Measurements from ENCODE around the gene TNIK. TPM values are rescaled to one million over a fixed set of nuclear protein-coding genes. Genes with fewer than 3 reads are reported as not detected.

TNIK gene
- total RNA-seq, 2 donors from 2014 or later = 5.6 to 47.1 TPM

DNA sequence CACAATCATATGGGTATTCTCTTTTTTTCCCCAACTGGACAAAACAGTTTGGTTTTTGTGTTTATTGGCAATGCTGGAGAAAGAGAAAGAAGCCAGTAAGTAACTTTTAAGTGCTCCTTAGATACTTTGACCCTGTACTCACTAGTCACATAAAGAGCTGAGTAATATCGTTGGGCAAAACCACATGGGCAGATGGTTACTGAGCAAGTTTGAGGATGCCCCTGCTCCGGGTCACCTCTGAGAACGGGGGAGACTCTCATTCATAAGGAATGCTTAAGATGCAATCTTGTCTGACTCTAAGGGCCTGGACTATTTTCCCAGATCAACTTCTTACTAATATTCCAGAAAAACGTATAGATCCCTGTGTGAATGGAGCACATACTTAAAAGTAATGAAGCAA is 327.3 kb downstream of the TNIK start:
- 93% methylated on average over 4 of the region's 4 CpGs for WGBS
- TF ChIP-seq POLR2A (IDR thresholded peaks at IDR 0.05) (no peak), POLR2AphosphoS5 (IDR thresholded peaks at IDR 0.05) (no peak)
- TF ChIP-seq, protein P1, sequence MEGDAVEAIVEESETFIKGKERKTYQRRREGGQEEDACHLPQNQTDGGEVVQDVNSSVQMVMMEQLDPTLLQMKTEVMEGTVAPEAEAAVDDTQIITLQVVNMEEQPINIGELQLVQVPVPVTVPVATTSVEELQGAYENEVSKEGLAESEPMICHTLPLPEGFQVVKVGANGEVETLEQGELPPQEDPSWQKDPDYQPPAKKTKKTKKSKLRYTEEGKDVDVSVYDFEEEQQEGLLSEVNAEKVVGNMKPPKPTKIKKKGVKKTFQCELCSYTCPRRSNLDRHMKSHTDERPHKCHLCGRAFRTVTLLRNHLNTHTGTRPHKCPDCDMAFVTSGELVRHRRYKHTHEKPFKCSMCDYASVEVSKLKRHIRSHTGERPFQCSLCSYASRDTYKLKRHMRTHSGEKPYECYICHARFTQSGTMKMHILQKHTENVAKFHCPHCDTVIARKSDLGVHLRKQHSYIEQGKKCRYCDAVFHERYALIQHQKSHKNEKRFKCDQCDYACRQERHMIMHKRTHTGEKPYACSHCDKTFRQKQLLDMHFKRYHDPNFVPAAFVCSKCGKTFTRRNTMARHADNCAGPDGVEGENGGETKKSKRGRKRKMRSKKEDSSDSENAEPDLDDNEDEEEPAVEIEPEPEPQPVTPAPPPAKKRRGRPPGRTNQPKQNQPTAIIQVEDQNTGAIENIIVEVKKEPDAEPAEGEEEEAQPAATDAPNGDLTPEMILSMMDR (IDR thresholded peaks at IDR 0.05) = no peak
- no peak for DNase-seq (ENCODE audit: low spot score)
- intact Hi-C loops (cut with DNase I) = no loop called here
- no peaks in the 10 kb centered on the region for H3K9me3 ChIP-seq
- no peaks in the 10 kb centered on the region for H3K36me3 ChIP-seq
- no peaks in the 10 kb centered on the region for H3K27me3 ChIP-seq (replicated peaks; ENCODE audit: insufficient read depth)
- H3K4me3 ChIP-seq = no peak overlapping the region
- no peaks in the 10 kb centered on the region for H3K4me1 ChIP-seq (replicated peaks)
- H3K27ac ChIP-seq = no peak overlapping the region

DNA sequence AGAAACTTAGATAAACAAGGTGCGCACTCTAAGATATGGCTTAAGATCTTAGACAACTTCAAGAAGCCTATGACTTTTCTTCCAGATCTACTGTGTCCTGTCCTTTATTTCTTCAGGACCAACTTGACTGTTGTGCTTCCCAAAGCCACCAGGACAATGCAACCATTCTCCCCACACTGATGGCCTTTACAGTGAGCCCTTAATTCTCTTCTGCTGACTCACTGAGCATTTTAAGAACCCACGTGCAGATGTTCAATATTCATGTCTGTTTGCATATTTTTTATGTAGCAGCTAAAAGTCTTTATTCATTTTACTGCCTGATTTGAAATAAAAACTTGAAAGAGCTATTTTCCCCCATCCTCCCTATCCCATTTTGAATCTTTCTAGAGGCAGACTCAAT is 330.4 kb downstream of the TNIK start:
- H3K9me3 ChIP-seq = no peaks in the 10 kb centered on the region
- H3K27ac ChIP-seq = no peak overlapping the region
- WGBS = 66% methylated on average over 2 of the region's 2 CpGs
- DNase-seq (ENCODE audit: low spot score) = no peak
- H3K36me3 ChIP-seq = no peaks in the 10 kb centered on the region
- no peak overlapping the region for H3K4me3 ChIP-seq
- no peaks in the 10 kb centered on the region for H3K27me3 ChIP-seq (replicated peaks; ENCODE audit: insufficient read depth)
- no peaks in the 10 kb centered on the region for H3K4me1 ChIP-seq (replicated peaks)
- intact Hi-C loops (cut with DNase I) = no loop called here
- no peak for TF ChIP-seq POLR2AphosphoS5 (IDR thresholded peaks at IDR 0.05)

DNA sequence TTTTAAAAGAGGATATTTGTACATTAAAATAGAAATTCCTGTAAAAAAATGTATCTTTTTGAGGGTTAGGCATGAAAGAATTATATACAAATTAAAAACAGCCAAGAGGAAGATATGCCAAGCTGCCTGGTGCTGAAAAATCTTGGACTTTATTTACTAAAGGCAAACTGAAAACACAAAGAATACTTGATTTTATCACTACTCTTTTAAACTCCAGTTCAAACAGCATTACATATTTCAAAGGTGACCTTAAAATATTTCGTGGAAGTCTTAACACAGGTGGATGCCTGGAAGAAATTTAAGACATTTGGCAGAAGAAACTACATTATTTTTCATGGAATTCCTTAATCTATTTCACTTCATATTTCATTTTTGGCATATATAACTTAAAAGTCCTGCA is 332.6 kb downstream of the TNIK start:
- no peaks in the 10 kb centered on the region for H3K36me3 ChIP-seq
- no peaks in the 10 kb centered on the region for H3K9me3 ChIP-seq
- TF ChIP-seq, protein P1 (IDR thresholded peaks at IDR 0.05) = no peak
- TF ChIP-seq POLR2A (IDR thresholded peaks at IDR 0.05) (no peak), POLR2AphosphoS5 (IDR thresholded peaks at IDR 0.05) (no peak)
- no peaks in the 10 kb centered on the region for H3K27me3 ChIP-seq (replicated peaks; ENCODE audit: insufficient read depth)
- 47% methylated on average over 1 of the region's 1 CpG for WGBS
- no peak overlapping the region for H3K27ac ChIP-seq
- no peak overlapping the region for H3K4me3 ChIP-seq
- intact Hi-C loops (cut with DNase I) = no loop called here
- no peaks in the 10 kb centered on the region for H3K4me1 ChIP-seq (replicated peaks)
- DNase-seq (ENCODE audit: low spot score) = no peak

DNA sequence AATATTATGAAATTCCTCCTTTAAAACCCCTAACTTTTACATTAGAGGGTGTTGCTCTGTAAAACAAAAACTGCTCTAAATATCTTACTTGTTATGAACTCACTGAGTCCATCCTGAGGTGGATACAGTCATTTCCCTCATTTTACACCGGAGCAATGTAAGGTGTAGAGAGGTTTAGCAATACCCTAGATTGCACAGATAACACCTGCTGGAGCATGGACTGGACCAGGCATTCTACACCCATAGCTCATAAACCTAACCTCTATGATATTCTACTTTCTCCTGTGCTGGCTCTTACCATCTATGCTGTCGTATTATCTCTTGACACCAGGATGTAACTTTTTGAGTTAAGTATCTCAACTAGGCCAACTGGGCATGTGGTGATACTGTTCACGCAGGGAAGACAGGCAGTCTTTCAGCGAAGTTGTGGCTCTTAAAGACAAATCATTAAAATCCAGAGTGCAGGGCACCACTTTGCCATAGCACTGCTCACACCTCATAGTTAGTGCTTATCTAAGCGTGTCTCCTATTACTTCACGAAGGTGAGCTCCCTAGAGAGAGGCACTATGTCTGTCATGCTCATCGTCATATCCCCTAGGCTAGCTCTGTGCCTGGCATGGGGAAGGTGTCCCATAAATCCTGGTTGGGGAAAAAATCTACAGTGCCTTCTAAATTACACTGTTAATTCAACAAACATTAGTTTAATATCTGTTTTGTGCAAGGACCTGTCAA is 333.6 kb downstream of the TNIK start:
- intact Hi-C loops (cut with DNase I) = no loop called here
- 79% methylated on average over 7 of the region's 7 CpGs for WGBS
- H3K27me3 ChIP-seq (replicated peaks; ENCODE audit: insufficient read depth) = no peaks in the 10 kb centered on the region
- no peaks in the 10 kb centered on the region for H3K36me3 ChIP-seq
- H3K9me3 ChIP-seq = no peaks in the 10 kb centered on the region
- DNase-seq (ENCODE audit: low spot score) = no peak
- TF ChIP-seq, protein P1 (IDR thresholded peaks at IDR 0.05) = no peak
- TF ChIP-seq POLR2AphosphoS5 (IDR thresholded peaks at IDR 0.05) (no peak), POLR2A (IDR thresholded peaks at IDR 0.05) (no peak)
- no peak overlapping the region for H3K27ac ChIP-seq
- no peaks in the 10 kb centered on the region for H3K4me1 ChIP-seq (replicated peaks)
- no peak overlapping the region for H3K4me3 ChIP-seq

DNA sequence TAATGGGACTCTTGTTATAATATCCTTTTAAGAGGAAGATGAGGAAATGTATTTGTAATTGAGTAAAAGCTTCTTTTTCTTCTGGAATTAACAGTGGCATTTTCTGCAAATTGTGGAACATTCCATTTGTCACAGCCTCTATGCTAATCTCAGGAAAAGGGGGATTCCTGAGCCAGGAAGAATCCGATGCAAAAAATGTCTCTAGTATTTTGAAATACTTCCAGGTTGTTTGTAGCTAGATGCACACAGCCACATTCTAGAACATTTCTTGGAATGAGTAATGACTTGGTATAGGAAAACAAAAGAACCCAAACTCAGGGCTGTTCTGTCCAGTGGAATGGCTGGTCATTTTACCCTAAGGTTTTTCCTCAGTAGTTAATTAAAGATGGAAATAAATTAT is 335.2 kb downstream of the TNIK start:
- Histone ChIP-seq H3K9me3 (no peaks in the 10 kb centered on the region), H3K36me3 (no peaks in the 10 kb centered on the region), H3K4me3 (no peak overlapping the region), H3K4me1 (replicated peaks) (no peaks in the 10 kb centered on the region), H3K27ac (no peak overlapping the region), H3K27me3 (replicated peaks; ENCODE audit: insufficient read depth) (no peaks in the 10 kb centered on the region)
- DNase-seq (ENCODE audit: low spot score) = no peak
- intact Hi-C loops (cut with DNase I) = no loop called here
- 35% methylated on average over 1 of the region's 1 CpG for WGBS
- TF ChIP-seq POLR2AphosphoS5 (IDR thresholded peaks at IDR 0.05) (no peak), POLR2A (IDR thresholded peaks at IDR 0.05) (no peak)
- TF ChIP-seq, protein P1 (IDR thresholded peaks at IDR 0.05) = no peak

All from prostate gland (tissue), 2 donors.